Central memory CD4-positive, alpha-beta T cell (primary cell): Measurements from ENCODE around the gene MAPRE2.

Experiments
- DNase-seq: peaks from one replicate; pipeline ENCODE4 v3.0.0; 2022

The MAPRE2 gene

DNA sequence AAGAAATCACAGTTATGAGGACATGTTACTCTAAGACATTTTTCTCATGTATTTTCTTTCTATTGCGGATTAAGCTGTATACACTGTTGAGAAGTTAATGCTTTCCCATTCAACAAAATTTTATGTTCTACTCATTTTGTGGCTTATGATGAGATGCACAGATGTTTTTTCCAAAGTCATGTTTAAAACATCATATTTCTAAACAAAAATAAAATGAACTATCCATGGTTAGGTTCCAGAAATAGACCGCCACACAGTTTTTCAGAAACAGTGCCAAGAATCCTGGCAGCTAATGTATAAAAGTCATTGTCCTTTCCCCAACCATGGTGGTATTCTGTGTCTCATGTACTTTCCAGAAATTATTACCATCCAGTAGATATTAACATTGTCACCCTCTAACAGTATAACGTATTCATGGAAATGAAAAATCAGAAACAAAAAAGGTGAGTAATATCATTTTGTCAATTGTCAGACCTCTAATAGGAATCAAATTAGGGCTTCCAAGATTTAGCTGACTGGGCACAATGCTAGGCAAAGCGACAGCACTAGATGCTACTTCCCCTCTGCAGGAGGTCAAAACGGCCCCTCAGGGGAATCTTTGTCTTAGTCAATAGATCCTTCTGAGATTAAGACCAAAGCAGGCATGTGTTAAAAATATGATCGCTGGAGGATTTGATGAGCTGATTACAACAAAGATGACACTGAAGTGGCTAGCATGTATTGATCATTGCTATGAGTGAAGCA is 145.2 kb downstream of the MAPRE2 start:
- no peak for DNase-seq

DNA sequence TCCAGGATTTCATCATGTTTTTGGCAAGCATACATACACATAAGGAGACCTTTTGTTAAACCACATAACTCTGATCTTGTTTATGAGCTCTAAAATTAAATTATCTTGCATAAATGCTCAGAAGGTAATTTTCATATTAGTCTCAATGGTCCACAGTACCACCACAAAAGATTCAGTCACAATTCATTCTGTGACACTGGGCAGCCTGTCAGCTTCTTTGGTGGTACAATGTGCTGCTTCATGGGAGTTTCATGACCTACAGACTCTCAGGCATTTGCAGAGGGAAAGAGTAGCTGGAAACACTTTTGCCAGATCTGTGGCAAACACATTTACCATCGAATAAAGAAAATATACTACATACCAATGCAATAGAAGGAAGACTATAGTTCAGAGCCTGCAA is 148.3 kb downstream of the MAPRE2 start:
- no peak for DNase-seq

DNA sequence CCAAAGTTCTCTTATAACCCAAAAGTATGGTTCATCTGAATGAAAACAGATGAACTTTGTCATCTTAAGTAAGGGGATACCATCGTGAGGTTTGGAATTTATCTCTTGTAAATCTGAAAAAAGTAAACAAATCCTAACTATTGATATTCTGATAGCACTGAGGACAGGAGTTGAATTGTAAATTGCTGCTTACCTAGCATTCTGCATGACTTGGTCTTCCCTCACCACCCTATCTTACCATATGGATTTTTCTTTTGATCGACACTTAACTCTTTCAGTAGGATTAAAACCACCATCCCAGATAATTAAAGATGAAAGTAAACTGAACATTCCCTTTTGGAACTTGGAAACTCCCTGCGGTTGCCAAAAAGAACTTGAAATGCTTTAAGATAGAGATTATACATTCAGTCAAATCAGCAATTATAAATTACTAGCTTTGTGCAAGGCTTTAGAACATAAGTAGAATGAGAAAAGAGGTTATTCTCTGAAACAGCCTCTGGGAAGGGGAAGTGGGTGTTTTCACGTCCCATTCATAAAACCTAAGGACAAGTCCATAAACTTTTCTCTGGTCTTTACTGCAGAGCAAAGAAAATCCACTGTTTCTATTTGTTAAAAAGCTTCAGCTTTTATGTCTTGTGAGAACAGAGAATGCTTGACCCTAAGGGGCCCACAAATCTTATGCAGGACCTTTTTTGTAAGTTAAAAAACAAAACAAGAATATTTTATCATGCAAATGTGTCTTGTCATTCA is 149.9 kb downstream of the MAPRE2 start:
- no peak for DNase-seq

DNA sequence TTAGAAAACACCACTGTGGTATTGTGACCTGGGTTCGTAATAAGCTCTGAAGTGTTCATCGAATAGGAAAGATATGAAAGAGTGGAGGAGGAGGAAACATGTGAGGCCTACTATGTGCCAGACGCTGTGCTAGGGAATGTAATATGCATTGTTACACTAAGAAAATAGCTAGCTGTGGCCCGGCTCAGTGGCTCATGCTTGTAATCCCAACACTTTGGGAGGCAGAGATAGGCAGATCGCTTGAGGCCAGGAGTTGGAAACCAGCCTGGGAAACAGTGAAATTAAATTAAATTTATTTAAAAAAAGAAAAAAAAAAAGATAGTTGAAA is 150.4 kb downstream of the MAPRE2 start:
- DNase-seq = no peak

DNA sequence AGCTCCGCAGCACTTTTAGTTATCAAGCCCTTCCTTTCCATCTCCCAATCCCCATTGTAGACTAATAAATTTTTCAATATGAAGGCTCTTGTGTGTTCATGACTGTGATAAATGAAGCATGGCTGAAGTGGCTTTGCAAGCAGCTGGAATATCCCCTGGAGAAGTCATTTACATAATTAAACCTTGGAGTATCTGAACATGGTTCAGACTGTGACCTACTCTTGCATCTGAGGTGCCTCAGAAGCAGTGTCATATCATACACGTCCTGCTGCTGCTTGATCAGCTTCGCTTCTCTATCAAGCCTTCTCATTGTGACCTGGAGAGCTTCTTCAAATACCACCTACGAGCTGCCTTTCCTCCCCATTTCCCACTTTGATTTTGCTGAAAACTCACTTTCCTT is 151.2 kb downstream of the MAPRE2 start:
- DNase-seq = no peak
